A549 (cell line): ENCODE data around the gene MANSC1. TPM values are rescaled to one million over a fixed set of nuclear protein-coding genes. Genes with fewer than 3 reads are reported as not detected.
A peak's percentile ranks its signal among the peaks of the same experiment; 100 is the strongest.

Experiments
- ATAC-seq, 2 experiments: fragments of 200-7000 bp in 1 of 2; fragments of >200 bp in 1 of 2; cut with Nextera tagmentation in 1 of 2; cut with Tn5 transposase in 1 of 2; 3 replicates each; pipeline versions ENCODE4 v1.8.0 to v1.9.1; 2018 to 2020; ENCODE audit warnings: mild to moderate bottlenecking in 1 of 2, moderate library complexity in 1 of 2
- CTCF ChIA-PET: fragments of 300-600 bp; sonication (Branson Sonifier 250); formaldehyde crosslinking; extraction: SDS; loops from one replicate; lab custom pipeline; 2021; ENCODE audit warnings: antibody characterized with exemption, inconsistent platforms; lab: Yijun Ruan, JAX
- POLR2A ChIA-PET: fragments of 350-600 bp; formaldehyde crosslinking; extraction: SDS; loops from one replicate; lab custom pipeline; 2021; ENCODE audit warnings: antibody characterized with exemption, inconsistent platforms; lab: Yijun Ruan, JAX
- DNase-seq, 2 experiments: peaks; one replicate each; pipeline versions ENCODE4 v3.0.0 to v3.0.0-alpha.2; 2011 to 2016; ENCODE audit warnings: low read depth in 1 of 2, low spot score in 1 of 2
- FAIRE-seq: peaks from 2 replicates; lab custom pipeline; 2011; peaks lifted over from hg19 to GRCh38; lab: Jason Lieb, UNC
- H3K27ac ChIP-seq, 2 experiments: fragments of >200 bp; sonication (Bioruptor Twin); formaldehyde crosslinking; 3 replicates each; pipeline ENCODE4 v1.5.1; 2016 to 2017
- H3K4me1 ChIP-seq: fragments of >200 bp; sonication (Bioruptor Twin); formaldehyde crosslinking; 3 replicates; pipeline ENCODE4 v1.6.1; 2016
- H3K4me2 ChIP-seq: fragments of >200 bp; sonication (Bioruptor Twin); formaldehyde crosslinking; 3 replicates; pipeline ENCODE4 v1.6.1; 2016
- H3K4me3 ChIP-seq: fragments of >200 bp; sonication (Bioruptor Twin); formaldehyde crosslinking; 3 replicates; pipeline ENCODE4 v1.5.1; 2016
- H3K9me3 ChIP-seq: fragments of >200 bp; sonication (Bioruptor Twin); formaldehyde crosslinking; 3 replicates; pipeline ENCODE4 v1.6.1; 2016
- CEBPB ChIP-seq, 2 experiments: fragments of >200 bp in 1 of 2; sonication (Bioruptor Twin) in 1 of 2; formaldehyde crosslinking in 1 of 2; IDR thresholded peaks; 2 replicates each; pipeline ENCODE4 v1.6.1; 2012 to 2016
- CHD2 ChIP-seq: fragments of 150-350 bp; IDR thresholded peaks from 2 replicates; pipeline ENCODE4 v1.6.1; 2014; ENCODE audit warnings: low read length; ENCODE audit not compliant: partially characterized antibody
- CHD4 ChIP-seq: fragments of 200-600 bp; sonication (generic); IDR thresholded peaks from 2 replicates; pipeline ENCODE4 v1.6.1; 2016; ENCODE audit warnings: antibody characterized with exemption, mild to moderate bottlenecking, borderline replicate concordance
- EHMT2 ChIP-seq: fragments of 200-600 bp; sonication (generic); IDR thresholded peaks from 2 replicates; pipeline ENCODE4 v1.6.1; 2016; ENCODE audit warnings: antibody characterized with exemption, low read depth, mild to moderate bottlenecking, moderate library complexity
- FOSB ChIP-seq: fragments of 250-450 bp; sonication (Bioruptor Pico); IDR thresholded peaks from 2 replicates; pipeline ENCODE4 v1.5.0; 2020; ENCODE audit warnings: mild to moderate bottlenecking, moderate library complexity
- FOSL2 ChIP-seq, 2 experiments: fragments of 450-650 bp in 1 of 2; fragments of >200 bp in 1 of 2; sonication (Bioruptor Twin) in 1 of 2; formaldehyde crosslinking; IDR thresholded peaks; 2 replicates each; pipeline versions ENCODE4 v1.5.0 to v1.6.1; 2016 to 2020; ENCODE audit warnings: mild to moderate bottlenecking in 1 of 2, moderate library complexity in 1 of 2
- GATA3 ChIP-seq: IDR thresholded peaks from 2 replicates; pipeline ENCODE4 v1.6.1; 2012; ENCODE audit warnings: borderline replicate concordance
- HEYL ChIP-seq: fragments of 250-450 bp; sonication (Bioruptor Pico); IDR thresholded peaks from 2 replicates; pipeline ENCODE4 v1.8.0; 2021; ENCODE audit warnings: mild to moderate bottlenecking, moderate library complexity
- HOXA7 ChIP-seq: fragments of 250-450 bp; sonication (Bioruptor Pico); IDR thresholded peaks from 2 replicates; pipeline ENCODE4 v1.5.0; 2020; ENCODE audit warnings: mild to moderate bottlenecking, moderate library complexity
- HOXB13 ChIP-seq: fragments of 250-450 bp; sonication (Bioruptor Pico); IDR thresholded peaks from 2 replicates; pipeline ENCODE4 v1.5.0; 2020; ENCODE audit warnings: low read depth, mild to moderate bottlenecking, moderate library complexity
- JUN ChIP-seq, 2 experiments: fragments of >200 bp; sonication (Bioruptor Twin); formaldehyde crosslinking; IDR thresholded peaks; 2 replicates in 1 of 2; 3 replicates in 1 of 2; pipeline ENCODE4 v1.6.1; 2016 to 2017
- MAFK ChIP-seq: fragments of 450-650 bp; IDR thresholded peaks from 2 replicates; pipeline ENCODE4 v1.6.1; 2014; ENCODE audit not compliant: partially characterized antibody
- MAZ ChIP-seq: fragments of 150-350 bp; IDR thresholded peaks from 2 replicates; pipeline ENCODE4 v1.6.1; 2014; ENCODE audit warnings: antibody characterized with exemption, low read depth, low read length, borderline replicate concordance
- NPAS2 ChIP-seq: fragments of 250-450 bp; sonication (Bioruptor Pico); IDR thresholded peaks from 2 replicates; pipeline ENCODE4 v1.8.0; 2022; ENCODE audit warnings: mild to moderate bottlenecking, moderate library complexity, borderline replicate concordance
- NR3C1 ChIP-seq: fragments of >200 bp; sonication (Bioruptor Twin); formaldehyde crosslinking; IDR thresholded peaks from 3 replicates; pipeline ENCODE4 v1.6.1; 2017
- POLR2AphosphoS2 ChIP-seq: conservative IDR thresholded peaks from 2 replicates; pipeline ENCODE4 v1.6.1; 2012; ENCODE audit warnings: low read length, improper control_type of control experiment, inconsistent platforms
- RAD21 ChIP-seq, 2 experiments: fragments of >200 bp in 1 of 2; sonication (Bioruptor Twin) in 1 of 2; formaldehyde crosslinking in 1 of 2; IDR thresholded peaks in 1 of 2; conservative IDR thresholded peaks in 1 of 2; 2 replicates in 1 of 2; 3 replicates in 1 of 2; pipeline ENCODE4 v1.6.1; 2012 to 2018; ENCODE audit warnings: inconsistent platforms in 1 of 2
- RARB ChIP-seq: fragments of 250-450 bp; sonication (Bioruptor Pico); IDR thresholded peaks from 2 replicates; pipeline ENCODE4 v1.8.0; 2021; ENCODE audit warnings: mild to moderate bottlenecking, moderate library complexity
- RFX5 ChIP-seq: fragments of 450-650 bp; IDR thresholded peaks from 2 replicates; pipeline ENCODE4 v1.7.1; 2014; ENCODE audit warnings: antibody characterized with exemption, mild to moderate bottlenecking, moderate library complexity
- SREBF2 ChIP-seq: fragments of 450-650 bp; IDR thresholded peaks from 2 replicates; pipeline ENCODE4 v1.6.1; 2014; ENCODE audit warnings: mild to moderate bottlenecking, moderate library complexity
- TFCP2L1 ChIP-seq: fragments of 250-450 bp; sonication (Bioruptor Pico); IDR thresholded peaks from 2 replicates; pipeline ENCODE4 v1.5.0; 2021; ENCODE audit warnings: mild to moderate bottlenecking
- ZC3H11A ChIP-seq: fragments of 450-650 bp; IDR thresholded peaks from 2 replicates; pipeline ENCODE4 v1.6.1; 2014; ENCODE audit warnings: antibody characterized with exemption, mild to moderate bottlenecking
- ZNF302 ChIP-seq: fragments of 250-450 bp; sonication (Bioruptor Pico); IDR thresholded peaks from 2 replicates; pipeline ENCODE4 v1.9.0; 2021; ENCODE audit warnings: inconsistent platforms, mild to moderate bottlenecking, moderate library complexity
- WGBS: methylation state at CpG from one replicate; pipeline ENCODE4 v1.1.6; 2017; ENCODE audit errors: missing lambda C conversion rate; 5-methylcytosine and 5-hydroxymethylcytosine counted together
- polyA plus RNA-seq, 4 experiments: library from polyadenylated mRNA; depleted of rRNA in 3 of 4; stranded (reverse); fragments of >200 nt; fragmentation: RNase III in 1 of 4; extraction: RNeasy Plus Mini Kit Qiagen cat#74134 plus additional on column Dnase treatment in 1 of 4; gene quantifications; 2 replicates in 3 of 4; 3 replicates in 1 of 4; pipeline ENCODE4 v1.2.3, GENCODE V29; 2011 to 2017
- TF ChIP-seq, protein P1 (sequence below): fragments of >200 bp; sonication (Bioruptor Twin); formaldehyde crosslinking; IDR thresholded peaks from 2 replicates; pipeline ENCODE4 v1.6.1; 2016
- TF ChIP-seq, protein P2 (sequence below): fragments of 250-450 bp; sonication (Bioruptor Pico); IDR thresholded peaks from 2 replicates; pipeline ENCODE4 v1.5.0; 2020; ENCODE audit warnings: low read depth, mild to moderate bottlenecking, moderate library complexity
- TF ChIP-seq, protein P3 (sequence below): fragments of >200 bp; sonication (Bioruptor Twin); formaldehyde crosslinking; IDR thresholded peaks from 3 replicates; pipeline ENCODE4 v1.5.1; 2016
- TF ChIP-seq, protein P4 (sequence below): fragments of 200-600 bp; sonication (generic); IDR thresholded peaks from 2 replicates; pipeline ENCODE4 v1.6.1; 2016; ENCODE audit warnings: antibody characterized with exemption, mild to moderate bottlenecking, moderate library complexity
- TF ChIP-seq, protein P5 (sequence below): IDR thresholded peaks from 2 replicates; pipeline ENCODE4 v1.6.1; 2012
- TF ChIP-seq, protein P6 (sequence below): fragments of 250-450 bp; sonication (Bioruptor Pico); IDR thresholded peaks from 2 replicates; pipeline ENCODE4 v1.5.0; 2021; ENCODE audit warnings: mild to moderate bottlenecking, moderate library complexity, borderline replicate concordance

Gene MANSC1
- polyA plus RNA-seq, 2 of the 4 experiments (the other 2 are of a cell fraction), result 3.7 to 3.9 TPM

DNA sequence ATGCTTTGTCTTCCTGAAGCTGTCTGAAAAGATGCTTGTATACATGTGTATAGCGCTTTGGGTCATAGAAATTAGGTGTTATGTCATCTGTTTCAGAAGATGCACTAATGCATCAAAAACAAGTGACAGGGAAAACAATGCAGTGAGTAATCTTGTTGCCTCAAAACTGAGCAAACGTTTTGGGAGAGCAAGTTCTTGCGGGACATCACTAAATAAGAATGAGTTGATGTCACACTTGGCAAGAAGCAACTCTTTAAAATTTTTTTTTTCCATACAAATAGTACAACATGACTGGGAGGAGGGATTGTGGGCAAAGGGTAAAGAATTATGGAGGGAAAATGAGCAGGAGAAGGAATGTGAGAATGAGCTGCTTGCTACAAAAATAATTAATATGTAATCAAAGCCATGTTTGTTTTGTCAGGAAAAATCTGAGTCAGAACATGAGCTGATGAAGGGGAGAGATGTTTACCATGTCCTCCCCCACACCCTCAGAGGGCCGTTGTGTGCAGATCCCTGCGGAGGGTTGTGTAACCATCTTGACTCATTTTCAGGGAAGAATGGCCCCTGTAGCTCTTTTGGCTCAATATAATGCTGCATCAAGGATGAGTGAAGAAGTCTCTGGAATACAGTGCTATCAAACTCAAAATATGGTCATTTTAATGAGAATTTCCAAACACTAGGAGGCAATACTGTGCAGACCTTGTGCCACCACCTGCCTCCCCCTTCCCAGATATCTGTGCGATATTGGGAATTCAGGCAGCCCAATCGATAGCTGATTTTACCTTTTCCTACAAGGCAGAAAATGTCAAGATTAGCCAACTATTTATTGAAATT lies 48.2 kb upstream of the MANSC1 start:
- Histone ChIP-seq H3K4me1 (peaks cover 54% of the 10 kb centered on the region), H3K9me3 (no peaks in the 10 kb centered on the region), H3K4me2 (peak overlapping the region; percentile 63), H3K4me3 (no peak overlapping the region; the same call in 2 of the 3 replicates), H3K27ac (peak overlapping the region; percentile 82 to 88)
- POLR2A ChIA-PET, result interaction anchor here (0.8 kb wide), 1 partner anchor 316 kb away, joined by 3 read pairs; no protein-coding TSS in a partner anchor
- DNase-seq, result peak; percentile 90 to 97
- CTCF ChIA-PET, result interaction anchor here (0.5 to 3.5 kb wide), 22 partner anchors 11 to 317 kb away, joined by 3 to 8 read pairs (median 3); no protein-coding TSS in a partner anchor
- 14% methylated on average over 7 of the region's 7 CpGs for WGBS
- peak; percentile 97 to 98 for ATAC-seq
- FAIRE-seq, result peak; percentile 94
- TF ChIP-seq FOSB (peak; percentile 52; the same call in 1 of the 2 replicates), POLR2AphosphoS2 (no peak), ZNF302 (CRISPR knock-in tag) (no peak), TFCP2L1 (CRISPR knock-in tag) (no peak), CEBPB (IDR thresholded peaks at IDR 0.05) (peak; percentile 94 to 99), NPAS2 (CRISPR knock-in tag) (no peak), CHD4 (no peak), GATA3 (peak; percentile 98), SREBF2 (no peak), FOSL2 (IDR thresholded peaks at IDR 0.05) (peak; percentile 95), FOSL2 (CRISPR knock-in tag; IDR thresholded peaks at IDR 0.05) (peak; percentile 97), HOXA7 (CRISPR knock-in tag) (no peak), EHMT2 (no peak), HOXB13 (CRISPR knock-in tag) (0 out of 2 replicates have a peak, but pooled peaks have one; percentile 60), JUN (IDR thresholded peaks at IDR 0.05) (peak; percentile 99 to 100), MAZ (no peak), HEYL (CRISPR knock-in tag) (no peak), RAD21 (conservative IDR thresholded peaks at IDR 0.05 in 1 of 2, IDR thresholded peaks at IDR 0.05 in 1 of 2) (peak; percentile 37 to 69; a peak in 4 of 5 replicates), CHD2 (peak; percentile 27), MAFK (no peak), ZC3H11A (no peak), RARB (CRISPR knock-in tag) (no peak), NR3C1 (no peak), RFX5 (no peak)
- TF ChIP-seq, protein P1, sequence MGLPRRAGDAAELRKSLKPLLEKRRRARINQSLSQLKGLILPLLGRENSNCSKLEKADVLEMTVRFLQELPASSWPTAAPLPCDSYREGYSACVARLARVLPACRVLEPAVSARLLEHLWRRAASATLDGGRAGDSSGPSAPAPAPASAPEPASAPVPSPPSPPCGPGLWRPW, result peak; percentile 86
- TF ChIP-seq, protein P2, sequence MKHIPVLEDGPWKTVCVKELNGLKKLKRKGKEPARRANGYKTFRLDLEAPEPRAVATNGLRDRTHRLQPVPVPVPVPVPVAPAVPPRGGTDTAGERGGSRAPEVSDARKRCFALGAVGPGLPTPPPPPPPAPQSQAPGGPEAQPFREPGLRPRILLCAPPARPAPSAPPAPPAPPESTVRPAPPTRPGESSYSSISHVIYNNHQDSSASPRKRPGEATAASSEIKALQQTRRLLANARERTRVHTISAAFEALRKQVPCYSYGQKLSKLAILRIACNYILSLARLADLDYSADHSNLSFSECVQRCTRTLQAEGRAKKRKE, result no peak
- TF ChIP-seq, protein P3, sequence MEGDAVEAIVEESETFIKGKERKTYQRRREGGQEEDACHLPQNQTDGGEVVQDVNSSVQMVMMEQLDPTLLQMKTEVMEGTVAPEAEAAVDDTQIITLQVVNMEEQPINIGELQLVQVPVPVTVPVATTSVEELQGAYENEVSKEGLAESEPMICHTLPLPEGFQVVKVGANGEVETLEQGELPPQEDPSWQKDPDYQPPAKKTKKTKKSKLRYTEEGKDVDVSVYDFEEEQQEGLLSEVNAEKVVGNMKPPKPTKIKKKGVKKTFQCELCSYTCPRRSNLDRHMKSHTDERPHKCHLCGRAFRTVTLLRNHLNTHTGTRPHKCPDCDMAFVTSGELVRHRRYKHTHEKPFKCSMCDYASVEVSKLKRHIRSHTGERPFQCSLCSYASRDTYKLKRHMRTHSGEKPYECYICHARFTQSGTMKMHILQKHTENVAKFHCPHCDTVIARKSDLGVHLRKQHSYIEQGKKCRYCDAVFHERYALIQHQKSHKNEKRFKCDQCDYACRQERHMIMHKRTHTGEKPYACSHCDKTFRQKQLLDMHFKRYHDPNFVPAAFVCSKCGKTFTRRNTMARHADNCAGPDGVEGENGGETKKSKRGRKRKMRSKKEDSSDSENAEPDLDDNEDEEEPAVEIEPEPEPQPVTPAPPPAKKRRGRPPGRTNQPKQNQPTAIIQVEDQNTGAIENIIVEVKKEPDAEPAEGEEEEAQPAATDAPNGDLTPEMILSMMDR, result peak; percentile 53
- TF ChIP-seq, protein P4, sequence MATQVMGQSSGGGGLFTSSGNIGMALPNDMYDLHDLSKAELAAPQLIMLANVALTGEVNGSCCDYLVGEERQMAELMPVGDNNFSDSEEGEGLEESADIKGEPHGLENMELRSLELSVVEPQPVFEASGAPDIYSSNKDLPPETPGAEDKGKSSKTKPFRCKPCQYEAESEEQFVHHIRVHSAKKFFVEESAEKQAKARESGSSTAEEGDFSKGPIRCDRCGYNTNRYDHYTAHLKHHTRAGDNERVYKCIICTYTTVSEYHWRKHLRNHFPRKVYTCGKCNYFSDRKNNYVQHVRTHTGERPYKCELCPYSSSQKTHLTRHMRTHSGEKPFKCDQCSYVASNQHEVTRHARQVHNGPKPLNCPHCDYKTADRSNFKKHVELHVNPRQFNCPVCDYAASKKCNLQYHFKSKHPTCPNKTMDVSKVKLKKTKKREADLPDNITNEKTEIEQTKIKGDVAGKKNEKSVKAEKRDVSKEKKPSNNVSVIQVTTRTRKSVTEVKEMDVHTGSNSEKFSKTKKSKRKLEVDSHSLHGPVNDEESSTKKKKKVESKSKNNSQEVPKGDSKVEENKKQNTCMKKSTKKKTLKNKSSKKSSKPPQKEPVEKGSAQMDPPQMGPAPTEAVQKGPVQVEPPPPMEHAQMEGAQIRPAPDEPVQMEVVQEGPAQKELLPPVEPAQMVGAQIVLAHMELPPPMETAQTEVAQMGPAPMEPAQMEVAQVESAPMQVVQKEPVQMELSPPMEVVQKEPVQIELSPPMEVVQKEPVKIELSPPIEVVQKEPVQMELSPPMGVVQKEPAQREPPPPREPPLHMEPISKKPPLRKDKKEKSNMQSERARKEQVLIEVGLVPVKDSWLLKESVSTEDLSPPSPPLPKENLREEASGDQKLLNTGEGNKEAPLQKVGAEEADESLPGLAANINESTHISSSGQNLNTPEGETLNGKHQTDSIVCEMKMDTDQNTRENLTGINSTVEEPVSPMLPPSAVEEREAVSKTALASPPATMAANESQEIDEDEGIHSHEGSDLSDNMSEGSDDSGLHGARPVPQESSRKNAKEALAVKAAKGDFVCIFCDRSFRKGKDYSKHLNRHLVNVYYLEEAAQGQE, result no peak
- TF ChIP-seq, protein P5, sequence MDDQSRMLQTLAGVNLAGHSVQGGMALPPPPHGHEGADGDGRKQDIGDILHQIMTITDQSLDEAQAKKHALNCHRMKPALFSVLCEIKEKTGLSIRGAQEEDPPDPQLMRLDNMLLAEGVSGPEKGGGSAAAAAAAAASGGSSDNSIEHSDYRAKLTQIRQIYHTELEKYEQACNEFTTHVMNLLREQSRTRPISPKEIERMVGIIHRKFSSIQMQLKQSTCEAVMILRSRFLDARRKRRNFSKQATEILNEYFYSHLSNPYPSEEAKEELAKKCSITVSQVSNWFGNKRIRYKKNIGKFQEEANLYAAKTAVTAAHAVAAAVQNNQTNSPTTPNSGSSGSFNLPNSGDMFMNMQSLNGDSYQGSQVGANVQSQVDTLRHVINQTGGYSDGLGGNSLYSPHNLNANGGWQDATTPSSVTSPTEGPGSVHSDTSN, result peak; percentile 68; the same call in 1 of the 2 replicates
- TF ChIP-seq, protein P6, sequence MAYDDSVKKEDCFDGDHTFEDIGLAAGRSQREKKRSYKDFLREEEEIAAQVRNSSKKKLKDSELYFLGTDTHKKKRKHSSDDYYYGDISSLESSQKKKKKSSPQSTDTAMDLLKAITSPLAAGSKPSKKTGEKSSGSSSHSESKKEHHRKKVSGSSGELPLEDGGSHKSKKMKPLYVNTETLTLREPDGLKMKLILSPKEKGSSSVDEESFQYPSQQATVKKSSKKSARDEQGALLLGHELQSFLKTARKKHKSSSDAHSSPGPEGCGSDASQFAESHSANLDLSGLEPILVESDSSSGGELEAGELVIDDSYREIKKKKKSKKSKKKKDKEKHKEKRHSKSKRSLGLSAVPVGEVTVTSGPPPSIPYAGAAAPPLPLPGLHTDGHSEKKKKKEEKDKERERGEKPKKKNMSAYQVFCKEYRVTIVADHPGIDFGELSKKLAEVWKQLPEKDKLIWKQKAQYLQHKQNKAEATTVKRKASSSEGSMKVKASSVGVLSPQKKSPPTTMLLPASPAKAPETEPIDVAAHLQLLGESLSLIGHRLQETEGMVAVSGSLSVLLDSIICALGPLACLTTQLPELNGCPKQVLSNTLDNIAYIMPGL, result no peak
